Measurements from ENCODE around the gene NOSIP.
A peak's percentile ranks its signal among the peaks of the same experiment; 100 is the strongest.

NOSIP gene

GRCh38 chr19:49594993-49595818 is 14.8 kb upstream of the NOSIP start:
- no peak for DNase-seq

GRCh38 chr19:49594157-49594992 is 14.0 kb upstream of the NOSIP start:
- no peak for DNase-seq

GRCh38 chr19:49593233-49594113 is 13.1 kb upstream of the NOSIP start:
- DNase-seq, result peak; percentile 88

- DNase-seq, result peak; percentile 32
These were observed 12.3 kb upstream of the NOSIP start for GRCh38 chr19:49592486-49593232.

- DNase-seq, result peak; percentile 15
These were observed 11.6 kb upstream of the NOSIP start for GRCh38 chr19:49591731-49592485.

- peak; percentile 41 for DNase-seq
These were observed 10.8 kb upstream of the NOSIP start, which contains the start of gene PRR12 for GRCh38 chr19:49590971-49591730. Gene PRR12, plus strand, starts transcription at chr19:49591182. Its CDS starts 473 bp downstream, at chr19:49591655.

GRCh38 chr19:49590071-49590970 is 10.0 kb upstream of the NOSIP start:
- DNase-seq, result peak; percentile 96

- no peak for DNase-seq
These were observed 9.1 kb upstream of the NOSIP start for GRCh38 chr19:49589502-49589905.

GRCh38 chr19:49588365-49589122 is 8.2 kb upstream of the NOSIP start:
- no peak for DNase-seq

GRCh38 chr19:49587227-49587626 is 6.9 kb upstream of the NOSIP start:
- DNase-seq, result no peak

GRCh38 chr19:49585023-49585422 is 4.7 kb upstream of the NOSIP start:
- DNase-seq, result no peak

GRCh38 chr19:49583239-49583638 is 2.9 kb upstream of the NOSIP start:
- no peak for DNase-seq

- no peak for DNase-seq
These were observed 702 bp upstream of the NOSIP start, which contains the start of gene PRRG2 for GRCh38 chr19:49581007-49581508. Gene PRRG2, plus strand, starts transcription at chr19:49581316. Its CDS starts 1,904 bp downstream, at chr19:49583220.

GRCh38 chr19:49579947-49580263 is 451 bp downstream of the NOSIP start:
- no peak for DNase-seq

- DNase-seq, result no peak
These were observed 1.2 kb downstream of the NOSIP start for GRCh38 chr19:49579193-49579592.

GRCh38 chr19:49574206-49574755 is 6.1 kb downstream of the NOSIP start:
- no peak for DNase-seq

GRCh38 chr19:49573425-49573824 is 6.9 kb downstream of the NOSIP start:
- no peak for DNase-seq

GRCh38 chr19:49573009-49573408 is 7.3 kb downstream of the NOSIP start:
- no peak for DNase-seq
